Measurements from ENCODE around the gene UNC5C.
A peak's percentile ranks its signal among the peaks of the same experiment; 100 is the strongest.
"Not testable (repeated sequence)": the region's sequence is repeated elsewhere in the genome, so short reads cannot be mapped to it uniquely, and the experiment has no call there.

The UNC5C gene

GRCh38 chr4:95155759-95156451 is 392.9 kb downstream of the UNC5C start:
- ATAC-seq = no peak
- peaks cover 19% of the 10 kb centered on the region for H3K4me1 Mint-ChIP-seq
- no peak for DNase-seq (ENCODE audit: low spot score in 2 of 2)
- no peak overlapping the region for H3K4me3 Mint-ChIP-seq
- H3K27ac Mint-ChIP-seq = no peak overlapping the region
- H3K36me3 Mint-ChIP-seq = peaks cover 5% of the 10 kb centered on the region
- no peaks in the 10 kb centered on the region for H3K9me3 Mint-ChIP-seq

DNA sequence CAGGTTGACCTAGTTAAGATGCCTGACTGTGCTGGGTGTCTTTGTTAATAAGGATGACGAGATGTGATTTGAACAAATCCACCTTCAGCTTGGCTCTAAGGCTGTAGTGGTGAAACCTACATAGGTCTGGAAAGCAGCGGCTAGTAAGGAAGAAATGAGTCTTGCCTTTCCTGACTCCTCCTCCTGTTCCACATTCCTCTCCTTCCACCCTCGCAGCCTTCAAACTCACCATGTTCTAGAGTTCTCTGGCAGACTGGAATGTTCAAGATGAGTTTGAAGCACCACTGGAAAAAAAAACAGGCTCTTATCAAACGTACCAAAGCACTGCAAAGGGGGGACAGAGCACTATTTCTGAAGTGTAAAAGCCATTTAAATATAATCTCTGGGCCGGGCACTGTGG is 395.6 kb downstream of the UNC5C start:
- H3K4me3 Mint-ChIP-seq = no peak overlapping the region
- no peak overlapping the region for H3K27ac Mint-ChIP-seq
- no peaks in the 10 kb centered on the region for H3K36me3 Mint-ChIP-seq
- no peak for ATAC-seq
- H3K9me3 Mint-ChIP-seq = no peaks in the 10 kb centered on the region
- no peak for DNase-seq (ENCODE audit: low spot score in 2 of 2)
- peaks cover 10% of the 10 kb centered on the region for H3K4me1 Mint-ChIP-seq

GRCh38 chr4:95151255-95151654 is 397.5 kb downstream of the UNC5C start:
- no peak overlapping the region for H3K4me3 Mint-ChIP-seq
- DNase-seq (ENCODE audit: low spot score in 2 of 2) = no peak

GRCh38 chr4:95142932-95143331 is 405.8 kb downstream of the UNC5C start:
- H3K4me1 Mint-ChIP-seq = no peaks in the 10 kb centered on the region
- peak; percentile 28 for ATAC-seq

More at GRCh38 chr4:95151255-95151654, 397.5 kb downstream of the UNC5C start:
- no peaks in the 10 kb centered on the region for H3K36me3 Mint-ChIP-seq
- no peak overlapping the region for H3K27ac Mint-ChIP-seq
- no peaks in the 10 kb centered on the region for H3K9me3 Mint-ChIP-seq
- ATAC-seq = no peak
- peaks cover 10% of the 10 kb centered on the region for H3K4me1 Mint-ChIP-seq

GRCh38 chr4:95141361-95141760 is 407.4 kb downstream of the UNC5C start:
- H3K4me3 Mint-ChIP-seq = no peak overlapping the region
- no peaks in the 10 kb centered on the region for H3K36me3 Mint-ChIP-seq
- no peaks in the 10 kb centered on the region for H3K4me1 Mint-ChIP-seq
- no peak for DNase-seq (ENCODE audit: low spot score in 2 of 2)
- no peak overlapping the region for H3K27ac Mint-ChIP-seq
- ATAC-seq = no peak
- H3K9me3 Mint-ChIP-seq = peaks cover 9% of the 10 kb centered on the region

More at GRCh38 chr4:95142932-95143331, 405.8 kb downstream of the UNC5C start:
- Mint-ChIP-seq H3K27ac (no peak overlapping the region), H3K9me3 (peaks cover 6% of the 10 kb centered on the region), H3K36me3 (no peaks in the 10 kb centered on the region), H3K4me3 (no peak overlapping the region)
- DNase-seq (ENCODE audit: low spot score in 2 of 2) = no peak

DNA sequence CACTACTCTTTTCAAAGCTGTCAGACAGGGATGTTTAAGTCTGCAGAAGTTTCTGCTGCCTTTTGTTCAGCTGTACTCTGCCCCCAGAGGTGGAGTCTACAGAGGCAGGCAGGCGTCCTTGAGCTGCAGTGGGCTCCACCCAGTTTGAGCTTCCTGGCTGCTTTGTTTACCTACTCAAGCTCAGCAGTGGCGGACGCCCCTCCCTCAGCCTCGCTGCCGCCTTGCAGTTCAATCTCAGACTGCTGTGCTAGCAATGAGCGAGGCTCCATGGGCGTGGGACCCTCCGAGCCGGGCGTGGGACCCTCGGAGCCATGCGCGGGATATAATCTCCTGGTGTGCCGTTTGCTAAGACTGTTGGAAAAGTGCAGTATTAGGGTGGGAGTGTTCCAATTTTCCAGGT is 409.3 kb downstream of the UNC5C start:
- not testable (repeated sequence) for ATAC-seq; H3K36me3 Mint-ChIP-seq; H3K9me3 Mint-ChIP-seq; H3K27ac Mint-ChIP-seq; H3K4me3 Mint-ChIP-seq; DNase-seq (ENCODE audit: low spot score in 2 of 2); H3K4me1 Mint-ChIP-seq

DNA sequence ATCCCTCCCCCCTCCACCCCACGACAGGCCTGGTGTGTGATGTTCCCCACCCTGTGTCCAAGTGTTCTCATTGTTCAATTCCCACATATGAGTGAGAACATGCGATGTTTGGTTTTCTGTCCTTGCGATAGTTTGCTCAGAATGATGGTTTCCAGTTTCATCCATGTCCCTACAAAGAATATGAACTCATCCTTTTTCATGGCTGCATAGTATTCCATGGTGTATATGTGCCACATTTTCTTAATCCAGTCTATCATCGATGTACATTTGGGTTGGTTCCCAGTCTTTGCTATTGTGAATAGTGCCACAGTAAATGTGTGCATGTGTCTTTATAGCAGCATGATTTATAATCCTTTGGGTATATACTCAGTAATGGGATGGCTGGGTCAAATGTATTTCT is 414.8 kb downstream of the UNC5C start:
- not testable (repeated sequence) for H3K36me3 Mint-ChIP-seq; H3K9me3 Mint-ChIP-seq; H3K27ac Mint-ChIP-seq; H3K4me1 Mint-ChIP-seq; ATAC-seq; H3K4me3 Mint-ChIP-seq; DNase-seq (ENCODE audit: low spot score in 2 of 2)

DNA sequence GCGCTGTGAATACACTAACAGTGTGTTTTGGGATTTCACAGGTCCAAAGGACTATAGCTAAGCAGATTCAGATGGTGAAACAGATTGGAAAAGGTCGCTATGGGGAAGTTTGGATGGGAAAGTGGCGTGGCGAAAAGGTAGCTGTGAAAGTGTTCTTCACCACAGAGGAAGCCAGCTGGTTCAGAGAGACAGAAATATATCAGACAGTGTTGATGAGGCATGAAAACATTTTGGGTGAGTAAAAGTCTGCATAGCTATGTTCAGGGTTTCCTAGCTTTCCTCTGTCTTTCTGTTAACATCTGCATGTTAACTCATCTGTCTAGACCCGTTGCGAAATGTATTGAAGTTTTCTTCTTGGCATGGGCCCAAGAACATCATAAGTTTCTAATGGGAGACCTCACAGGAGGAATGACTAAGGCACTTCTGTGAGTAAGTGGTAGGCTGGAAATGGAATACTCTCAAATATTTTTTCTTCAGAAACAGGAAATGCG is 418.9 kb downstream of the UNC5C start:
- ATAC-seq (no peak), DNase-seq (ENCODE audit: low spot score in 2 of 2) (no peak)
- no peak overlapping the region for H3K27ac Mint-ChIP-seq
- H3K9me3 Mint-ChIP-seq = peaks cover 4% of the 10 kb centered on the region
- H3K36me3 Mint-ChIP-seq = no peaks in the 10 kb centered on the region
- no peak overlapping the region for H3K4me3 Mint-ChIP-seq
- no peaks in the 10 kb centered on the region for H3K4me1 Mint-ChIP-seq

DNA sequence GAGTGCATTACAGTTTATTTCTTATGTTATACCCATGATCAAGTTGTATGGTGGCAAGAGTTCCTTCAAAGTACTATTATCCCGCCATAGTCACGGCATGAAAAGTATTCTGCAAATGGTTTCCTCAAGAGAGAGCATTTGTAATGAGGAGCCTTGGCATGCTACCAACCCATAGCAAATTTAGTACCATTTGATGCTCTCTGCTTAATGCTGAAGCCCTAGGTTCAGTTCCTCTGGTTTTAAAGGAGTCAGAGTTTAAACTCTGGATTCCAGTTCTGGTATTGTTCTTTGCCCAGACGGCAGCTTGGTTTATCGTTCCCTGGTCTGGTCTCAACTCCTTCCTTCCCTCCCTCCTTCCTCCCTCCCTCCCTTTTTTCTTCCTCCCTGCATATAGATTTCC is 419.7 kb downstream of the UNC5C start:
- no peaks in the 10 kb centered on the region for H3K4me1 Mint-ChIP-seq
- no peaks in the 10 kb centered on the region for H3K36me3 Mint-ChIP-seq
- H3K27ac Mint-ChIP-seq = no peak overlapping the region
- peaks cover 4% of the 10 kb centered on the region for H3K9me3 Mint-ChIP-seq
- H3K4me3 Mint-ChIP-seq = no peak overlapping the region
- DNase-seq (ENCODE audit: low spot score in 2 of 2) (no peak), ATAC-seq (no peak)

DNA sequence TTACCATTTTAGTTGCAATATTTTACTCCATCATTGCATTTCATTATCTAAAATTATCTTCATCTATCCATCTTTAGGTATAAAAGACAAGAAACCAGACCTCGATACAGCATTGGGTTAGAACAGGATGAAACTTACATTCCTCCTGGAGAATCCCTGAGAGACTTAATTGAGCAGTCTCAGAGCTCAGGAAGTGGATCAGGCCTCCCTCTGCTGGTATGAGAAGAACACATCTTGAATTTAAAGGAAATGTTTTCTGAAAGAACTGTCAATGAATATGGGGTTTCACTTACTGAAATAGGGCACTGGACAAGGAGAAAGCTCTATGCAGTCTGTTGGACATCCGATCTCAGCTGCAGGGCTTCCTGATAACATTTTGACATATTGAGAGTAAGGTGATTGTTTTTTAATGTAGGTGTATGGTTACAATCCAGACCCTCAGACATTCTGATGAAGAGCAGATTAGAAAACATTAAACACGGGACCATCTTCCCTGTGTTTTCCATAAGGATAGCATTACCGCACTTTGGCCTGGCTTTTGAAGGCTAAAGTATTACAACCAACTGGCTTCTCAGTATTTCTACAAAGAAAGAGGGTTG is 423.8 kb downstream of the UNC5C start:
- H3K4me3 Mint-ChIP-seq = no peak overlapping the region
- ATAC-seq (no peak), DNase-seq (ENCODE audit: low spot score in 2 of 2) (no peak)
- no peaks in the 10 kb centered on the region for H3K4me1 Mint-ChIP-seq
- H3K9me3 Mint-ChIP-seq = no peaks in the 10 kb centered on the region
- no peak overlapping the region for H3K27ac Mint-ChIP-seq
- H3K36me3 Mint-ChIP-seq = no peaks in the 10 kb centered on the region

- no peaks in the 10 kb centered on the region for H3K9me3 Mint-ChIP-seq
- H3K4me3 Mint-ChIP-seq = no peak overlapping the region
- no peak overlapping the region for H3K27ac Mint-ChIP-seq
- ATAC-seq (no peak), DNase-seq (ENCODE audit: low spot score in 2 of 2) (no peak)
- no peaks in the 10 kb centered on the region for H3K36me3 Mint-ChIP-seq
- H3K4me1 Mint-ChIP-seq = no peaks in the 10 kb centered on the region
Measured at GRCh38 chr4:95122001-95122400, 426.8 kb downstream of the UNC5C start.

DNA sequence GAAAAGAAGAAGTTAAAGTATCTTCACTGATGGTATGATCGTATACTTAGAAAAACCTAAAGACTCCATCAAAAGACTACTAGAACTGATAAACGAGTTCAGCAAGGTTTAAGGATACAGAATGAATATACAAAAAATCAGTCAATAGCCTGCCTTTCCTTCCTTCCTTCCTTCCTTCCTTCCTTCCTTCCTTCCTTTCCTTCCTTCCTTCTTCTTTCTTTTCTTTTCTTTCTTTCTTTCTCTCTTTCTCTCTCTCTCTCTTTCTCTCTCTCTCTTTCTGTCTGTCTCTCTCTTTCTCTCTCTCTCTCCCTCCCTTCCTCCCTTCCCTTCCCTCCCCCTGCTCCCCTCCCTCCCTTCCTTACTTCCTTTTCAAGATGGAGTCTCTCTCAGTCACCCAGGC is 428.3 kb downstream of the UNC5C start:
- Mint-ChIP-seq H3K4me3 (no peak overlapping the region), H3K4me1 (no peaks in the 10 kb centered on the region), H3K36me3 (no peaks in the 10 kb centered on the region), H3K27ac (no peak overlapping the region), H3K9me3 (no peaks in the 10 kb centered on the region)
- ATAC-seq (no peak), DNase-seq (ENCODE audit: low spot score in 2 of 2) (no peak)

DNA sequence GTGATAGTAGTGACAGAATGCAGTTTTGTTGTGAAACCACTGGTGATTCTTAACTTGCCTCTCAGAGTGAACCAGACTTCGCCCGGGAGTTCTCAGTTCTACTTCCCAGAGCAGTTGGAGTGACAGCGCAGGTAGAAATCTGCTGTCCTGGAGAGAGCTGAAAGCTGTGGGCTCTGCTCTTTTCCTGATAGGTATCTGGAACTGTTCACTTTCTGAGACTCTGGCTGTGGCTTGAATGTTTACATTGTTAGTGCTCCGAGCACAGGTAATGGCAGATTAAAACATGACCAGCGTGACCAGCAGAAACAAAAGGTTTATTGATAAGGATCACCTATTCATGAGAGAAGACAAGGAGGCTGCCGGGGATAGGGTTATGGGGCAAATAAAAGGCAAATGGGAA is 430.3 kb downstream of the UNC5C start:
- no peak for DNase-seq (ENCODE audit: low spot score in 2 of 2)
- Mint-ChIP-seq H3K9me3 (no peaks in the 10 kb centered on the region), H3K4me1 (no peaks in the 10 kb centered on the region), H3K4me3 (no peak overlapping the region), H3K36me3 (no peaks in the 10 kb centered on the region), H3K27ac (no peak overlapping the region)
- ATAC-seq = no peak

GRCh38 chr4:95114521-95114920 is 434.3 kb downstream of the UNC5C start:
- Mint-ChIP-seq H3K9me3 (no peaks in the 10 kb centered on the region), H3K27ac (no peak overlapping the region), H3K4me1 (no peaks in the 10 kb centered on the region), H3K4me3 (no peak overlapping the region), H3K36me3 (no peaks in the 10 kb centered on the region)
- ATAC-seq = no peak
- DNase-seq (ENCODE audit: low spot score in 2 of 2) = no peak
